ENCODE results near the gene SERPINB5.

SERPINB5 gene

DNA sequence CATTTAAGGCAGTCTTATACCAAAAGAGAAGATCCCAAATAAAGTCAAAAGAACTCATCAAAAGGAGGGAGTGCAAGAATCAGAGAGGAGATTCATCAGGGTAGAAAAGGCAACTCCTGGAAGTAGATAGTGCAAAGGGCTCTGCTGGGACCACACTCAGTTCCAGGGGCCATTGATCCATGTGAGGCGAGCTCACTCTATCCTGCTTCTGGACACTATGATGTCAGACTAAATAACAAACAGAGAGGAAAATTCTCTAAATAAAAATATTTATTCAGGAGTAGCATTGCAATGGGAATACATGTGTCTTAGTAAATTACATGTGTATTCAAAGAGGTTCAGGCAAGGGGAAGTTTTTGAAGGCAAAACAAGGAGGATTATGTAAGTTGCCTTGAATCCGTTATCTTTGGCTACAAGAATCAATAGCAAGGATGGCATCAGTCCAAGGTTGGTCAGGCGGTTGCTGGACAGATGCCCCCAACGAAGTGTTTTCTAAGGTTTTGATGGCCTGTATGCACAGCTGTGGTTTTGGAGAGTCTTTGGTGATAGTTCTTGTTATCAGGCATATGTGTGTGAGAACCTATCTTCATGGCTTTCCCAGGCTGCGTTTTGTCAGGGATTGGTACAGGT, 52.2 kb downstream of the SERPINB5 start:
- DNase-seq, result no peak

DNA sequence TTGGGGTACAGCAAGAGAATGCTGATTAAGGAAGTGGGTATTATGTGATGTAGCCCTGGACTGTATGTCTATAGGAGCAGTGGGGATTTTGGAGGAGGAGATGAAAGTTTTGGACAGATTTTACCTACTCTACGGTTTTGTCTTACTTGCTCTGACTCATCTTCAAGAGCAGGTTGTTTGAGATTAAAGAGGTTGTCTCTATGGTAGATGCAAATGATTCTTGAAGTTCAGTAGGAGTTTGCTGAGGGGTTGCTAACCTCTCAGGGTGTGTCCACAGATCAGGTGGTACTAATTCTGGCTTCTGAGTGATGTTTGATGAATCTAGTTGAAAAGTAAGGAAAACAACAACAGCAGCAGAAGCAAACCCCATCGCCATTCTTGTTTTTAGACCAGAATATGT, 55.7 kb downstream of the SERPINB5 start:
- DNase-seq, result no peak

DNA sequence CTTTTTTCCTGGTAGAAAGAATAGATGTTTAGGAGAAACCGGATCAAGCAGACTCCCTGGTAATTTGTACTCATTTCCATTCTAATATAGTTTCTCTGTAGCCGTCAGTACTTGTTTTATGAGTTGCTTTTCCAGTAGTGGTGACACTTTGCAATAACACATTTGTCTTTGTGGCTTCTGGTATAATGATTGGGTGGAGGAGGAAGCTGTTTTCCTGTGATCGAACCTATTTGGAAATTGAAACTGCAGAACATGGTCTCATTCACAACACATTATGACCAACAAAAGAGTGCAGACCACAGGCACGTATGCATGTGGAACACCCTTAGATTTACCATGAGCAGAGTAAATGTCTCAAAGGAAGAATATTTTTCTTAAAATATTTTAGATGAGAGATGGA, 57.9 kb downstream of the SERPINB5 start:
- DNase-seq, result no peak

DNA sequence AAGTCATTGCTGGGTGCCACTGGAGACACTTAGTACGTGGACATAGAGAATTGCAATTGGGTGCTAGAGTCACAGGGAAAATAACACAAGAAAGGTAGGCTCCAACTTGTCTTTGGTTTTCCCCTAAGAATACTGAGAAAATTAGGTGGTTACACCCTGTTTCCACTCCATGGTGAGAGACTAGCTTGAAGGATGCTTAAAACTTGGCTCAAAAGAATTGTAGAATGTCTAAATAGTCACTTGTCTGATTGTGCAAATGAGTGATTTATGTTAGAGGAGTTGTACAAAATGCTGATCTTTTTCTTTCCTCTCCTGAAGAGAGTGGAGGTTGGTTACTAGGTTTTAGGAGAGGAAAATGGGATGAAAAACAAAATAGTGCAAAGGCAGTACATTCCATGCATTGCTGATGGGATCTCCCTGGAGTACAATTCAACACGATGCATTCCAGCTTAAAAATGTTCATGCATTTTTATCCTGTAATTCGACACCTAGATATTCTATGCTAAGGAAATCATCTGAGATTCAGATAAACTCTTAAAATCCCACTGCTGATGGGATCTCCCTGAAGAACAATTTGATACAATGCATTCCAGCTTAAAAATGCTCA, 63.2 kb downstream of the SERPINB5 start:
- no peak for DNase-seq

DNA sequence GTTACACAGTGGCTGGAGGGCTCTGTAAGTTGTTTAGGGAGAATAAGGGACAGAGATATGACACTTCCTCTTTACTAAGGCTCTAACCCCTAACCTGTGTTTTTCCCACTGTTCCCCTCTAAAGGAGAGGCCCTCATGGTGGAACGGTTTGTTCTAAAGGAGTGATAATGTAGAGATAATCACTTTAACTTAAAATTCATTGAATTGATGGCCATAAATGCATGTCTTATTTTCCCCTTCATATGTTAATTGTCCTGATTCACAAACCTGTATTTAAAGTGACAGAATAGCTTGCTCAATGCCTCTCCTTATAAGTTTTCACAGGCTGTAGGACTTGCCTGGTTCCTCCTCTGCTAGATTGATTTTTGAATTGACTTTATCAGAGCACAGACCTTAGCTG, 65.3 kb downstream of the SERPINB5 start, which contains the start of gene SERPINB12:
TSS of gene SERPINB12 (plus strand) at position 301 of the 400 bp plus-strand sequence. CDS start 13,791 bp downstream, outside the sequence.
- no peak for DNase-seq

DNA sequence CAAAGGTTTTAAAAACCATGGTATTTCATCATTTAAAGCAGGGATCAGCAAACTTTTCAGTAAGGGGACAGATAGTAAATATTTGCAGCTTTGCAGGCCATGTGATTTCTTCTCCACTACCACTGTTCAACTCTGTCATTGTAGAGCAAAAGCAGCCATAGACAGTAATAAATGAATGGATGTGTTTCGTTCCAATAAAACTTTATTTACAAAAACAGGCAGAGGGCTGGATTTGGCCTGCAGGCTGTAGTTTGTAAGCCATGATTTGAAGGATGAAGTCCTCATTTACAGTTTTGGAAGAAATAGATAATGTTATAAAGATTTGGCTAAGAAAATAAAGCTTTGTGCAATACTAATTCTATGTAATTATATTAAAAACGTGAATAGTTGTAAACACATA, 67.3 kb downstream of the SERPINB5 start:
- no peak for DNase-seq

DNA sequence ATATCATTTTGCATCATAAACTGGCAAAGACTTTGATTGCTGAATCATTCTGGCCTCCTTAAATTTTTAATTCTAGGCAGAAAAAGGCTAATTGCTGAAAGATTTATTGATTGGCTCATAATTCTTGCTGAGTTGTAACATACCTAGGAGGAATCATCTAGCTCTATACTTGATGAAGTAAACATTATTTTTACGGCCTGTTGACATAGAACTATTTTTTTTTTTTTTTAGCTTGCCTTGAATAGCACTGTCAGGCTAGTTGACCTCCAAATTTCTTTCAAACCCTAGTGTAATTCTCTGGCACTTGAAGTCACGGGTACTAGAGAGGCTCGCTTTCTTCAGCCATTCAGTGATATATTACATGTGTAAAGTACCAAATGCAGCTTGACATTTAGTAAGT, 68.2 kb downstream of the SERPINB5 start:
- DNase-seq, result no peak

DNA sequence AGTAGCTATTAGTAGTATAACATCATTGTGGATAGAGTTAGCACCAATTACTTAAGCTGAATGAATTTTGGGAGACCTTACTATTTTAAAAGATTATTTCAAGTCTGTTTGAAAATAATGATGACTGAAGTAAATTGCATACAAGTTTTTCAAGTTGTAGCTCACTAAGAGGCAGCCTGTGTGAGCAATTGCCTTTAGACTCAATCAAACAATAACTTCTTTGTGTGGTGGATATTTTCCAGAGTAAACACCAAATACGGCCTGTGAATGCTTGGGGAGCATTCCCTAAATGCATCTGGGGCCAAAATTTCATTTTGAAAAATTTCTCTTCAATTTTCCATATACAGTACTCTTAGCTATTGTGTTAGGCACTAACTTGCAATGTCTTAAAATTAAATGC, 73.3 kb downstream of the SERPINB5 start:
- DNase-seq, result no peak

DNA sequence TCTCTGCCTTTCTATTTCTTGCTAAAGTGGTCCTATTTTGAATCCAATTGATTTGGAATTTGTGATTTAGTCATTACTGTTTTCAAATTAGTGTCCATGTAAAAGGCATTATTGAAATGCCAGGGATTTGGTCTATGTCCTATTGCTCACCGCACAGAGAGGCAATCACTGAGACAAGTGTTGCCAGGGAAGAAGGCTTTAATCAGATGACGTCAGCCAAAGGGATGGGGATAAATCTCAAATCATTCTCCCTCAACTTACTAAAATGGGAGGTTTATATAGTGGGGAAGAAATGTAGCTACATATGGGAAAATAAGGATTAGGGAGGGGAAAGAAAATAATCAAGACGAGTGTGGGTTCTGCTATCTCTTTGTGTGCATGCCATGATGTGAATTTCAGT, 75.0 kb downstream of the SERPINB5 start:
- DNase-seq, result no peak

DNA sequence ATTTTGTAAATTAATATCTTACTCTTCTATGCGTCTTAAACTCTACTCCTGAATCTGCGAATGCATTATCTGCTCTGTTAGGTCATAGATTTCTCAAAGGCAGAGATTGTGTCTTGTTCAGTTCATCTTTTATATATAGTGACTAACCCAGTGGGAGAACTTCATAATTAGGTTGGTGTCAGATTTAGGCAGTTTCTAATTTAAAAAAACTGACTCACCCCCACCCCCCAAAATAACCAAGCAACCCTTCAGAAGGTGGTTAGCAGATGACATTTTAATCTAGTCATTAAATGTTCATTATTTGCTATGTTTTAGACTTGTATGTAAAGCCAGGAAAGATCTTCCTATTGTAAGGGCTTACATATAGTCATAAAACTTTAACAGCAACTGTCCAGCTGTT, 75.8 kb downstream of the SERPINB5 start:
- DNase-seq, result no peak

DNA sequence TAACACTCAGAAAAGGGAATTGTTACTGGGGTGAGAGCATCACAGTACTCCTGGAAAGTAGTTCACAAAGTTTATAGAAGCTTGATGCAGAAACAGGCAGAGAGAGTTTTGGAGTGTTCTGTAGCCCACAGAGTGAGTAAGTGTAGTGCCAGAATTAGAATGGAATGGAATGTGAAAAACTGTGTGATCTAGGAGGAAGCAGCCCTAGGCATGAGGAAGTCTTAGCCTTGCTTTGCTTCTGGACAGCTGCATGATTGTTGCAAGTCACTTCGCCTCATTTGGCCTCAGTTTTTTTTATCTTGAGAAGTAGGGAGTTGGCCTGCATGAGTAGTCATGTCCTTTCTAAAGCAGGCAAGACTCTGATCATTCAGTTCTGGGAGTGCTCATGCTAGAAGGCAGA, 76.3 kb downstream of the SERPINB5 start:
- DNase-seq, result no peak
